Endodermal cell (in vitro differentiated cells): Measurements from ENCODE around the gene SND1. TPM values are rescaled to one million over a fixed set of nuclear protein-coding genes. Genes with fewer than 3 reads are reported as not detected.

Experiments
- DNase-seq: peaks from one replicate; pipeline ENCODE4 v3.0.0-alpha.2; 2017
- H3K27ac ChIP-seq: 2 replicates; pipeline ENCODE4 v1.5.1; 2013; ENCODE audit warnings: mild to moderate bottlenecking, low read depth, low read length, moderate library complexity
- H3K27me3 ChIP-seq: 2 replicates; pipeline ENCODE4 v1.6.1; 2013; ENCODE audit warnings: mild to moderate bottlenecking, low read length, moderate library complexity; ENCODE audit not compliant: insufficient read depth, control insufficient read depth, poor library complexity, severe bottlenecking
- H3K36me3 ChIP-seq: 2 replicates; pipeline ENCODE4 v1.7.0; 2013; ENCODE audit warnings: mild to moderate bottlenecking, low read length, moderate library complexity; ENCODE audit not compliant: control insufficient read depth, insufficient read depth
- H3K4me1 ChIP-seq: one replicate; pipeline ENCODE4 v1.7.0; 2013; ENCODE audit warnings: low read length; ENCODE audit not compliant: control insufficient read depth, insufficient read depth
- H3K4me3 ChIP-seq: 2 replicates; pipeline ENCODE4 v1.5.1; 2013; ENCODE audit warnings: mild to moderate bottlenecking, low read length, moderate library complexity
- H3K9ac ChIP-seq: 2 replicates; pipeline ENCODE4 v1.6.1; 2013; ENCODE audit warnings: mild to moderate bottlenecking, low read length, moderate library complexity; ENCODE audit not compliant: poor library complexity, severe bottlenecking; ENCODE audit errors: extremely low read depth
- H3K9me3 ChIP-seq: 2 replicates; pipeline ENCODE4 v1.6.1; 2013; ENCODE audit warnings: mild to moderate bottlenecking, low read length, moderate library complexity; ENCODE audit not compliant: control insufficient read depth
- H3K27ac Mint-ChIP-seq: 2 replicates; pipeline ENCODE4 v1.8.0; 2020; ENCODE audit warnings: mixed read lengths
- H3K27me3 Mint-ChIP-seq: 2 replicates; pipeline ENCODE4 v1.8.0; 2021; ENCODE audit warnings: mild to moderate bottlenecking, mixed read lengths; ENCODE audit not compliant: insufficient read depth
- H3K36me3 Mint-ChIP-seq: 2 replicates; pipeline ENCODE4 v1.8.0; 2020; ENCODE audit warnings: low read depth, mixed read lengths
- H3K4me1 Mint-ChIP-seq: 2 replicates; pipeline ENCODE4 v1.8.0; 2020; ENCODE audit warnings: mixed read lengths
- H3K4me3 Mint-ChIP-seq: 2 replicates; pipeline ENCODE4 v1.8.0; 2020; ENCODE audit warnings: mild to moderate bottlenecking, moderate library complexity, mixed read lengths
- H3K9me3 Mint-ChIP-seq: 2 replicates; pipeline ENCODE4 v1.8.0; 2020; ENCODE audit warnings: mild to moderate bottlenecking, mixed read lengths
- WGBS, 2 experiments: methylation state at CpG; one replicate each; pipeline versions ENCODE4 v1.1.5 to v1.1.7; 2013; ENCODE audit warnings: missing lambda C conversion rate in 2 of 2, mixed read lengths in 1 of 2; ENCODE audit not compliant: insufficient coverage in 1 of 2, insufficient read length in 1 of 2; 5-methylcytosine and 5-hydroxymethylcytosine counted together
- total RNA-seq, 2 donors: library from RNA; stranded (reverse); fragmentation: NEBNext Ultra II Directional in 1 of 2; extraction: Animal tissue kit (Norgen Biotek cat#: 25700) in 1 of 2; gene quantifications; 2 replicates in 1 of 2; 3 replicates in 1 of 2; pipeline ENCODE4 v1.2.1, GENCODE V29; 2021
- TF ChIP-seq, protein P1 (sequence below): fragments of 200-600 bp; sonication (generic); conservative IDR thresholded peaks from 2 replicates; pipeline ENCODE4 v1.5.0; 2021; ENCODE audit warnings: antibody characterized with exemption, mild to moderate bottlenecking

The SND1 gene
- total RNA-seq, 2 donors from 2014 or later = 240 to 267 TPM

DNA sequence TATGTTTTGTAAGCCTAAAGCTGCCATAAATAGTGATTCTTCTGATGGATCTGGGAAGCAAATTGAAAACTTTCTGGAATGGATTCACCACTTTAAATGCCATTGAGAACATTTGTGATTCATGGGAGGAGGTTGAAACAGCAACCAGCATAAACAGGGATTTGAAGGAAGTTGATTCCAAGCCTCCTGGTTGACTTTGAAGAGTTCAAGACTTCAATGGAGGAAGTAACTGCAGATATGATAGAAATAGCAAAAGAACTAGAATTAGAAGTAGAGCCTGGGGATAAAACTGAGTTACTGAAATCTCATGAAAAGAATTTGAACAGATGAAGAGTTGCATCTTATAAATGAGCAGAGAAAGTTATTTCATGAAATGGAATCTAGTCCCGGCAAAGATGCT is 280.1 kb downstream of the SND1 start:
- peaks cover 57% of the 10 kb centered on the region for H3K36me3 ChIP-seq
- WGBS, 2 experiments = 97 to 100% methylated on average over 1 of the region's 1 CpG
- no peak overlapping the region for H3K4me3 Mint-ChIP-seq
- H3K9me3 ChIP-seq = peaks cover 17% of the 10 kb centered on the region
- TF ChIP-seq, protein P1, sequence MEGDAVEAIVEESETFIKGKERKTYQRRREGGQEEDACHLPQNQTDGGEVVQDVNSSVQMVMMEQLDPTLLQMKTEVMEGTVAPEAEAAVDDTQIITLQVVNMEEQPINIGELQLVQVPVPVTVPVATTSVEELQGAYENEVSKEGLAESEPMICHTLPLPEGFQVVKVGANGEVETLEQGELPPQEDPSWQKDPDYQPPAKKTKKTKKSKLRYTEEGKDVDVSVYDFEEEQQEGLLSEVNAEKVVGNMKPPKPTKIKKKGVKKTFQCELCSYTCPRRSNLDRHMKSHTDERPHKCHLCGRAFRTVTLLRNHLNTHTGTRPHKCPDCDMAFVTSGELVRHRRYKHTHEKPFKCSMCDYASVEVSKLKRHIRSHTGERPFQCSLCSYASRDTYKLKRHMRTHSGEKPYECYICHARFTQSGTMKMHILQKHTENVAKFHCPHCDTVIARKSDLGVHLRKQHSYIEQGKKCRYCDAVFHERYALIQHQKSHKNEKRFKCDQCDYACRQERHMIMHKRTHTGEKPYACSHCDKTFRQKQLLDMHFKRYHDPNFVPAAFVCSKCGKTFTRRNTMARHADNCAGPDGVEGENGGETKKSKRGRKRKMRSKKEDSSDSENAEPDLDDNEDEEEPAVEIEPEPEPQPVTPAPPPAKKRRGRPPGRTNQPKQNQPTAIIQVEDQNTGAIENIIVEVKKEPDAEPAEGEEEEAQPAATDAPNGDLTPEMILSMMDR = no peak
- no peaks in the 10 kb centered on the region for H3K27me3 Mint-ChIP-seq
- peaks cover 7% of the 10 kb centered on the region for H3K4me1 ChIP-seq
- no peak overlapping the region for H3K27ac ChIP-seq
- no peak overlapping the region for H3K4me3 ChIP-seq
- H3K4me1 Mint-ChIP-seq = peaks cover 31% of the 10 kb centered on the region
- H3K36me3 Mint-ChIP-seq = peaks cover 34% of the 10 kb centered on the region
- no peaks in the 10 kb centered on the region for H3K27me3 ChIP-seq
- no peaks in the 10 kb centered on the region for H3K9me3 Mint-ChIP-seq
- H3K9ac ChIP-seq = no peak overlapping the region
- no peak overlapping the region for H3K27ac Mint-ChIP-seq
- DNase-seq = no peak

DNA sequence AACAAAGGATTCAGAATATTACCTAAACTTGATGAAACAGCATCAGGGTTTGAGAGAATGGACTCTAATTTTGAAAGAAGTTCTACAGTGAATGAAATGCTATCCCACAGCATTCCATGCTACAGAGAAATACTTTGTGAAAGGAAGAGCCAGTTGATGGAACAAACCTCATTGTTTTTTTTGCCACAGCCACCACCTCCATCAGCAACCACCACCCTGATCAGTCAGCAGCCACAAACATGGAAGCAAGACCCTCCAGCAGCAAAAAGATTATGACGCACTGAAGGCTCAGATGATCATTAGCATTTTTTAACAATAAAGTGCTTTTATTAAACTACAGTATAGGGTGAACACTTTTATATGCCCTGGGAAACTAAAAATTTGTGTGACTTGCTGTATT is 280.5 kb downstream of the SND1 start:
- Histone ChIP-seq H3K36me3 (peaks cover 57% of the 10 kb centered on the region), H3K9me3 (peaks cover 17% of the 10 kb centered on the region), H3K4me3 (no peak overlapping the region), H3K4me1 (peaks cover 7% of the 10 kb centered on the region), H3K27ac (no peak overlapping the region), H3K9ac (no peak overlapping the region), H3K27me3 (no peaks in the 10 kb centered on the region)
- Mint-ChIP-seq H3K27ac (no peak overlapping the region), H3K4me1 (peaks cover 29% of the 10 kb centered on the region), H3K4me3 (no peak overlapping the region), H3K27me3 (no peaks in the 10 kb centered on the region), H3K9me3 (no peaks in the 10 kb centered on the region), H3K36me3 (peaks cover 34% of the 10 kb centered on the region)
- 90% methylated on average over 1 of the region's 1 CpG; no CpG with 5 or more reads in 1 of the 2 experiments for WGBS, 2 experiments
- no peak for DNase-seq
- TF ChIP-seq, protein P1 = no peak

DNA sequence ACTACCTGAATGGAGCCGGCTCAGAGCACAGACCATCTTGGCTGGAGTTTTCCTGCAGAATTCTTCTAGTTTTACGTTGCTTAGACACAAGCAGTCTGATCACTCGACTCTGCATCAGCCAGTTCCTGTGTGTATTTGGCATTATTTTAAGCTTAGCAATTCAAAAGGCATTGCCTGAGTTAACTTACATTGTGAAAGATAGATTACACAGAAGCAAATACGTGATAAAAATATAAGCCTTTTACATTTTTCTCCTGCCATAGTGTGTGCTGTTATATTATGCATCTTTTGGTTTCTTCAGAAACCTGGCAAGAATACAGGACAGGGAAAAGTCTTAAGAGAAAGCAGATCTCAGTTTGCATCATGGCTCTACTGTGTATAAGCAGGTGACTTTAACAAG is 281.2 kb downstream of the SND1 start:
- 91 to 94% methylated on average over 3 to 4 of the region's 4 CpGs for WGBS, 2 experiments
- H3K9me3 Mint-ChIP-seq = no peaks in the 10 kb centered on the region
- peaks cover 33% of the 10 kb centered on the region for H3K36me3 Mint-ChIP-seq
- Histone ChIP-seq H3K36me3 (peaks cover 58% of the 10 kb centered on the region), H3K9ac (no peak overlapping the region), H3K9me3 (peaks cover 17% of the 10 kb centered on the region), H3K4me1 (peaks cover 7% of the 10 kb centered on the region), H3K27me3 (no peaks in the 10 kb centered on the region), H3K4me3 (no peak overlapping the region), H3K27ac (no peak overlapping the region)
- H3K27me3 Mint-ChIP-seq = no peaks in the 10 kb centered on the region
- no peak overlapping the region for H3K27ac Mint-ChIP-seq
- TF ChIP-seq, protein P1 = no peak
- DNase-seq = no peak
- no peak overlapping the region for H3K4me3 Mint-ChIP-seq
- H3K4me1 Mint-ChIP-seq = peaks cover 35% of the 10 kb centered on the region
